ENCODE measurements around the gene MYO1G. TPM values are rescaled to one million over a fixed set of nuclear protein-coding genes. Genes with fewer than 3 reads are reported as not detected.

The MYO1G gene
- total RNA-seq, 1 experiment from 2014 or later, result 0.57 TPM

DNA sequence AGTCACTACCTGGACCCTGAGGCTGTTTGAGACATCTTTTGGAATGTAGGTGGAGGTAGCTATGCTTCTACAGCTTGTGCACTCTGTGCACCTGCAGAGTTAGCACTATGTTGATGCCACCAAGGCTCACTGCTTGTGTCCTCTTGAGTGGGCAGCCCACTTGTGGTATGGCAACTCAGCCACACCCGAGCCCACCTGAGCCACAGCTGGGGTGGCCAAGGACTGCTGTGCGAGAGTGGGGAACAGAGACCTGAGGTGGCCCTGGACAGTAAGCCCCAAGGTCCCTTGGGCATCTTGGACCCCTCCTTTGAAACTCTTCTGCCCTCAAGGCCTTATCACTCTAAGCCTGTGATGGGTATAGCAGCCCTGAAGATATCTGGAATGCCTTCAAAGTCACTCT, 25.7 kb downstream of the MYO1G start:
- H2BK5ac ChIP-seq (ENCODE audit: insufficient read length, low read length), result no peak overlapping the region
- no peak overlapping the region for H4K8ac ChIP-seq (replicated peaks; ENCODE audit: insufficient read length, low read depth, low read length)
- H3T11ph ChIP-seq (ENCODE audit: low read length), result no peak overlapping the region
- TF ChIP-seq, protein P1, sequence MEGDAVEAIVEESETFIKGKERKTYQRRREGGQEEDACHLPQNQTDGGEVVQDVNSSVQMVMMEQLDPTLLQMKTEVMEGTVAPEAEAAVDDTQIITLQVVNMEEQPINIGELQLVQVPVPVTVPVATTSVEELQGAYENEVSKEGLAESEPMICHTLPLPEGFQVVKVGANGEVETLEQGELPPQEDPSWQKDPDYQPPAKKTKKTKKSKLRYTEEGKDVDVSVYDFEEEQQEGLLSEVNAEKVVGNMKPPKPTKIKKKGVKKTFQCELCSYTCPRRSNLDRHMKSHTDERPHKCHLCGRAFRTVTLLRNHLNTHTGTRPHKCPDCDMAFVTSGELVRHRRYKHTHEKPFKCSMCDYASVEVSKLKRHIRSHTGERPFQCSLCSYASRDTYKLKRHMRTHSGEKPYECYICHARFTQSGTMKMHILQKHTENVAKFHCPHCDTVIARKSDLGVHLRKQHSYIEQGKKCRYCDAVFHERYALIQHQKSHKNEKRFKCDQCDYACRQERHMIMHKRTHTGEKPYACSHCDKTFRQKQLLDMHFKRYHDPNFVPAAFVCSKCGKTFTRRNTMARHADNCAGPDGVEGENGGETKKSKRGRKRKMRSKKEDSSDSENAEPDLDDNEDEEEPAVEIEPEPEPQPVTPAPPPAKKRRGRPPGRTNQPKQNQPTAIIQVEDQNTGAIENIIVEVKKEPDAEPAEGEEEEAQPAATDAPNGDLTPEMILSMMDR (conservative IDR thresholded peaks at IDR 0.05), result no peak
- no peak for DNase-seq
- H2AFZ ChIP-seq (ENCODE audit: low read length), result no peak overlapping the region
- no peak overlapping the region for H3K4me3 Mint-ChIP-seq
- no CpG with 5 or more reads among the region's 2 CpGs for WGBS (ENCODE audit: extremely low coverage, insufficient read length, low lambda C conversion rate)
- no peak overlapping the region for H3K4ac ChIP-seq (ENCODE audit: low read depth, low read length)
- no peaks in the 10 kb centered on the region for H3K4me1 Mint-ChIP-seq
- H2BK15ac ChIP-seq (ENCODE audit: low read depth, low read length), result no peak overlapping the region
- H3K18ac ChIP-seq (ENCODE audit: insufficient read length, low read depth, low read length), result no peak overlapping the region
- no peak overlapping the region for H4K5ac ChIP-seq (ENCODE audit: insufficient read length, low read depth, low read length)
- no peaks in the 10 kb centered on the region for H3K4me1 ChIP-seq (ENCODE audit: insufficient read depth, low read length)
- H3K9ac ChIP-seq (ENCODE audit: extremely low read depth, insufficient read length, low read length), result no peak overlapping the region
- H2BK12ac ChIP-seq (ENCODE audit: insufficient read length, low read depth, low read length), result no peak overlapping the region
- no peaks in the 10 kb centered on the region for H3K23me2 ChIP-seq (ENCODE audit: insufficient read length, low read depth, low read length, poor library complexity, severe bottlenecking)
- no peak overlapping the region for H2AK5ac ChIP-seq (ENCODE audit: insufficient read length, low read length)
- H3K27me3 ChIP-seq (ENCODE audit: insufficient read depth, low read length), result no peaks in the 10 kb centered on the region
- no peaks in the 10 kb centered on the region for H3K9me3 ChIP-seq (ENCODE audit: control insufficient read depth, low read depth, low read length)
- H3K36me3 Mint-ChIP-seq (ENCODE audit: insufficient read depth in 1 of 3, low read depth in 3 of 3), result no peaks in the 10 kb centered on the region
- peaks cover 2 to 3% of the 10 kb centered on the region in 2 experiments; a peak in 2 of 5 replicates for H3K9me3 Mint-ChIP-seq
- no peak overlapping the region for H3K27ac Mint-ChIP-seq
- H4K20me1 ChIP-seq (ENCODE audit: control insufficient read depth, insufficient read depth, insufficient read length), result no peaks in the 10 kb centered on the region
- H2BK120ac ChIP-seq (ENCODE audit: low read depth, low read length, poor library complexity, severe bottlenecking), result no peak overlapping the region
- H4K91ac ChIP-seq (ENCODE audit: insufficient read length, low read depth, low read length), result no peak overlapping the region
- no peak overlapping the region for H3K27ac ChIP-seq (ENCODE audit: insufficient read length, low read depth, low read length)
- H3K14ac ChIP-seq (ENCODE audit: insufficient read depth, low read length), result no peak overlapping the region
- no peak overlapping the region for H3K4me2 ChIP-seq (ENCODE audit: insufficient read depth, insufficient read length, low read length)
- peaks cover 11% of the 10 kb centered on the region for H3K27me3 Mint-ChIP-seq (ENCODE audit: low read depth)
- no peak overlapping the region for H3K23ac ChIP-seq (ENCODE audit: insufficient read length, low read depth, low read length)
- H3K56ac ChIP-seq (ENCODE audit: insufficient read length, low read depth, low read length), result no peak overlapping the region
- no peaks in the 10 kb centered on the region for H3K79me2 ChIP-seq (ENCODE audit: insufficient read depth, low read length)
- no peak overlapping the region for H2BK20ac ChIP-seq (ENCODE audit: low read depth, low read length, poor library complexity, severe bottlenecking)
- H3K79me1 ChIP-seq (ENCODE audit: insufficient read depth, low read depth, low read length, poor library complexity, severe bottlenecking), result no peaks in the 10 kb centered on the region

All from H9 (cell line).